Limb (tissue), 2 donors: ENCODE results near the gene KIF20A.
A peak's percentile ranks its signal among the peaks of the same experiment; 100 is the strongest.
"Not testable (repeated sequence)": the region's sequence is repeated elsewhere in the genome, so short reads cannot be mapped to it uniquely, and the experiment has no call there.

Experiments used
- DNase-seq, 2 donors: peaks; one replicate each; pipeline ENCODE4 v3.0.0-alpha.2; 2016; ENCODE audit errors: extremely low spot score in 2 of 2

The KIF20A gene

DNA sequence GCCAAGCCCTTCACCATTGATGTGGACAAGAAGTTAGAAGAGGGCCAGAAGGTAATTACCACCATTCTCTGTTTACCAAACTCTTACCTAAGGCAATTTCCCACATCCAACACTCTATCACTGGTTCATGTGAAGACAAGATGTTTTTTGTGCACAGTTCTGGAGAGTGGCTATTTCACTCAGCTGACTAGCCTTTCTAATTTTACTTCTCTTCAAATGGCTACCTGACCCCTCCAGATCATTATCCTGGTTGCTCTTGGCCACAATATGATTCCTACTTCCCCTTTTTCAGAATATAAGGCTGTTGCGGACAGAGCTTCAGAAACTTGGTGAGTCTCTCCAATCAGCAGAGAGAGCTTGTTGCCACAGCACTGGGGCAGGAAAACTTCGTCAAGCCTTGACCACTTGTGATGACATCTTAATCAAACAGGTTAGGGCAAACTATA lies 7.1 kb downstream of the KIF20A start:
- no peak for DNase-seq

DNA sequence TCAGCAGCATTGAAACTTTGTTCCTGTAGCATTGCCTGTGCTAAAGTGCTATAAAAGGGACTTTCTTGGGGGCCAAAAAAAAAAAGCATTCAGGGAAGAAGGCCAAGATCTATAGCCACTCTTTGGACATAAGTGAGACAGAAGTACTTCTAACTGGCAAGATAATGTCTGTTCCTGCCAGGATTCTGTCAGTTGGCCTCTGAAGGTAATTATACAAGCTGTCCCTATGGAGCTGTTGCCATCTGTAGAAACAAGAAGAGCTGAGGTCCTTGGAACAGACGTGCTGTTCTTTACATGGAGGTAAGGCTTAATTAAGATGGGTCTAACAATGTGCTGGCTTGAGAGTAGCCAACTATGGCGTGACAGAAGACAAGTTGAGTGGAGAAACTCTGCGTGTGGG lies 9.7 kb downstream of the KIF20A start:
- no peak for DNase-seq

DNA sequence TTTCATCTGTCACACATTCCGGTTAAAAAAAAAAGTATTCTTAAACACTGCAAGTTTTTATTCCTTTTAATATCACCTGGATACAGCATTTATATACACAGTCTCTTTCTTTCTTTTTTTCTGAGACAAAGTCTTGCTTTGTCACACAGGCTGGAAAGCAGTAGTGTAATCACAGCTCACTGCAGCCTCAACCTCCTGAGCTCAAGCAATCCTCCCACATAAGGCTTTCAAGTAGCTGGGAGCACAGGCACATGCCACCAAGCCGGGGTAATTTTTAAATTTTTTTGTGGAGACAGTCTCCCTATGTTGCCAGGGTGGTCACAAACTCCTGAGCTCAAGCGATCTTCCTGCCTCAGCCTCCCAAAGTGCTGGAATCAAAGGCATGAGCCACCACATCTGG lies 13.9 kb downstream of the KIF20A start:
- no peak for DNase-seq

DNA sequence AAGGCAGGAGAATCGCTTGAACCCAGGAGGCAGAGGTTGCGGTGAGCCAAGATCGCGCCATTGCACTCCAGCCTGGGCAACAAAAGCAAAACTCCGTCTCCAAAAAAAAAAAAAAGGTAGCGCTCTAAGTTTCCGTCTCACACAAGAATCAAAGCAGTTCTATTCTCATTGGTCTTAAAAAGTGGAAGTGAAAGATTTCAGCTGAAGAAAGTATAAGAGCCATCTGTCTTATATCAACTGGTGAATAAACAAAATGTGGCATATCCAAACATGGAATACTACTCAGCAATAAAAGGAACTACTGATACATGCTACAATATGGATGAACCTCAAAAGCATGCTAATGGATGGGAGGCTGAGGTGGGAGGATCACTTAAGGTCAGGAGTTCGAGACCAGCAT lies 14.9 kb downstream of the KIF20A start:
- DNase-seq = not testable (repeated sequence)

DNA sequence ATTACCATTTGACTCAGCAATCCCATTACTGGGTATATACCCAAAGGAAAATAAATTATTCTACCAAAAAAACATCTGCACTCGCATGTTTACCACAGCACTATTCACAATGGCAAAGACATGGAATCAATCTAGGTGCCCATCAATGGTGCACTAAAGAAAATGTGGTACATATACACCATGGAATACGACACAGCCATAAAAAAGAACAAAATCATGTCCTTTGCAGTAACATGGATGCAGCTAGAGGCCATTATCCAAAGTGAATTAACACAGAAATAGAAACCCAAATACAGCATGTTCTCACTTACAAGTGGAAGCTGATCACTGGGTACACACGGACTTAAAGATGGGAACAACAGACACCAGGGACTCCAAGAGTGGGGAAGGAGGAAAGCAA lies 32.1 kb downstream of the KIF20A start:
- DNase-seq = no peak

DNA sequence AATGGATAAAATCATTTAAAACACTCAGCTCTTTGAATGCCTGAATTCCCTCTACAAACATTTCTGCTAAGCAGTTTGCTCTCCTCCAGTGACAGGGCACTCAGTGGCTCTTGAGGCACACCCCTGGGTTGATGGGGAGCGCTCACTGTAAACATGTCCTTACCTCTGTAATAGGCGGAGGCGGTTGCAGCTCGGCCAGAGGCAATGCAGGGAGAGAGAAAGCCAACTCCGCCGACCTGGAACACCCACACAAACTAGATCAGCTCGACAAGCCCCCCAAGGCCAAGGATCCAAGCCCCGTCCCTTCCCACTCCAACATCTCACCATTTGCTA lies 33.9 kb downstream of the KIF20A start:
- no peak for DNase-seq

DNA sequence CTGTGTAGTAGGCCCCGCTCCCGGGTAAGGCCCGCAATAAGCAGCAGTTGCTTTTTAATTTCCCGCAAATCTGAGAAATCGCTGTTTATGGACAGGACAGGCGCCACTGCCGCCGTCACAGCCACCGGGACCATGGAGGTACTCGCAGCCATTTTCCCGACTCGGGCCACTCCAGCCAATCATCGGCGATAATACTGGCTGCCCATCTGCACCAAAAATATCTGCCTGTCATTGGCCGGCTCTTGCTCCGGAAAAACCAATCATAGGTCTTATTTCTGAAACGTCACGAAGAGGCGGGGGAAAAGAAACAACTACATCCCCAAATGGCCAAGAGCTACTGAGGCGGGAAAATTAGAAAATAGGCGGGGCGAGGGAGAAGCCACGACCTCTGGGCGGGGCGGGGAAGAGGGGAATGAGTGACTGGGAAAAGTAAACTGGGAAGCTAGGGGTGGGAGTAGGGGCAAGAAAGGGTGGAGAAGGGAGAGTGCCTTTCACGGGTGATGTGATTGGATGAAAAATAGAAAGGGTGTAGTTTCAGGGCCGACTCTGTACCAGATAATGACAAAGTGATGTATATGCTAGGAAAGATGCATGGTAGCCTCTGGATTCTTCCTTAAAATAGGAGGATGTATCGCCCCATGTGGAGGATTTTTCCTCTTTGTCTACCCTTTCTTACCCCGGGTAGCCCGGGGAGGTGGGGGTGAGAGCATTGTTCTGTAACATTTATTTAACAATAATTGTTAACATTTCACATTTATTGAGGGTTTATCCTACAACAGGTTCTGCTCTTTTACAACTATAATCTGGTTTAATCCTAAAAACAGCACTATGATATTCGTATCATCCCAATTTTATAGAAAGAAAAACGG lies 34.5 kb downstream of the KIF20A start, which contains the start of gene CDC23:
TSS of gene CDC23 (minus strand) at position 163 of the 869 bp plus-strand sequence. CDS start at position 152, 11 bp downstream.
- DNase-seq = peak; percentile 93 to 97

DNA sequence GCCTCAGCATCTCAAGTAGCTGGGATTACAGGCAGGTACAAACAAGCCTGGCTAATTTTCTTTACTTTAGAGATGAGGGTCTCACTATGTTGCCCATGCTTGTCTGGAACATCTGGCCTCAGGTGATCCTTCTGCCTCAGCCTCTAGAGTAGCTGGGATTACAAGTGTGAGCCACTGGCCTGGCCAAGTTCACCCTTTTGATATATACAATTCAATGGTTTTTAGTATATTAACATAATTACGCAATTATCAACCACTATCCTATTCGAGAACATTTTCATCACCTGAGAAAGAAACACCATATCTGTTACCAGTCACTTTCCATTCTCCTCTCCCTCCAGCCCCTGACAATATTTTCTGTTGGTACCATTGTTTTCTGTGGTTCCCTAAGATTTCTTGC lies 37.9 kb downstream of the KIF20A start:
- no peak for DNase-seq

DNA sequence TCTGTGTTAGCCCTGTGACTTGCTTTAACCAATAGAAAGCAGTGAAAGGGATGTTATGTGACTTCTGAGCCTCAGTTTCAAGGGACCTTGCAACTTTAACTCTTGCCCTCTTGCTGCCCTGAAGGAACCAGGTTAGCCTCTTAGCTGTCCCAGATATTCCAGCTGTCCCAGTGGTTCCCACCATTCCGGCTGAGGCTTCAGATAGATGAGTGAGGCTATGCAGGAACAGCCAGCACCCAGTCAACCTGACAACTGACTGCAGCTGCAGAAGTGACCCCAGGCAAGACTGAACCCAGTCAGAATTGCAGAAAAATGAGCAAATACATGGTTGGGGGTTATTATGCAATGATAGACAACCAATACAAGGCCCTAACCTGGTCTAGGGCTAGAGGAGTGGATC lies 44.6 kb downstream of the KIF20A start:
- no peak for DNase-seq

DNA sequence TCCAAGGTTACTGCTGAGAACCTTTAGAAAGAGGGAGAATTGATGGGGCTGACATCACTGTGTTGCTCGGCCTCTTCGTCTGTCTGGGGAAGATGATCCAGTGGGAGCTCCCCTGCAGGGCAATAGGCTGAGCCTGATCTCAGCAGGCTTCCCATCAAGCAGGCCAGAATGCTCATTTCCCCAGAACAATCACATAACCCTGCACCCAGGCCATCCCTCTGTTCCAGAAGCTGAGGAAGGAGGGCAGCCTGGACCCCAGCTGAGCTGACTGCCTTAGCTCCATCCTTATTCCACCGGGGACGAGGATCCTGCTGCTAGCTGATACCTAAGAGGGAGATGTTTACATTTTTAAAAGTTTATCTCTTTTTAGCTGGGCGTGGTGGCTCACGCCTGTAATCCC lies 45.8 kb downstream of the KIF20A start:
- DNase-seq = no peak

DNA sequence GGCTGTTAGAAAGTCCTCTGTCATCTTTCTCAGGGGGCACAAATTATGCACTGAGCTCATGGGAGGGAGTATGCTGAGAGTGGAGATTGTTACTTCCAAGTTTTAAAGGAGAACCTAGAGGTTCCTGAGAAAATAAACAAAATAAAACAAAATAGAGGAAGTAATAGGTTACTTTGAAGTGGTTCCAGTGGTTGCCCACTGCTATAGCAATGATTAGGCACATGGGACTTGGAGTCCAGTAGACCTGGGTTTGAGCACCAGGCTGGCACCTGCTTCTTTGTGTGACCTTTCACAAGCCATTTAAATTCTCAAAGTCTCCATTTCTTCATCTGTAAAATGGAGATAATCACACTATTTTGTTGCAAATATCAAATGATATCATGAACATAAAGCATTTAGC lies 48.0 kb downstream of the KIF20A start:
- DNase-seq = no peak

DNA sequence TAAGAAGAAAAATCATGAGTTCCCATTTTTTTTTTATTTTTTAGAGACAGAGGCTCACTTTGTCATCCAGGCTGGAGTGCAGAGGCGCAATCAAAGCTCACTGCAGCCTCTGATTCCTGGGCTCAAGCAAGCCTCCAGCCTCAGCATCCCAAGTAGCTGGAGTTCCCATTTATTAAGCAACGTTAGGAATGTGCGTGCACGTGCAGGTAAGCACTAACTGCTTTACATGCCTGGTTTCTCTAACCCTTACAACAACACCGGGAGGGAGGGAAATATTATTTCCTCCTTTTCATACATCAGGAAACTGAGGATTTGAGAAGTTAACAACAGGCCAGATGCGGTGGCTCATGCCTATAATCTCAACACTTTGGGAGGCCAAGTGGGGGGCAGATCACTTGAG lies 50.5 kb downstream of the KIF20A start:
- no peak for DNase-seq

DNA sequence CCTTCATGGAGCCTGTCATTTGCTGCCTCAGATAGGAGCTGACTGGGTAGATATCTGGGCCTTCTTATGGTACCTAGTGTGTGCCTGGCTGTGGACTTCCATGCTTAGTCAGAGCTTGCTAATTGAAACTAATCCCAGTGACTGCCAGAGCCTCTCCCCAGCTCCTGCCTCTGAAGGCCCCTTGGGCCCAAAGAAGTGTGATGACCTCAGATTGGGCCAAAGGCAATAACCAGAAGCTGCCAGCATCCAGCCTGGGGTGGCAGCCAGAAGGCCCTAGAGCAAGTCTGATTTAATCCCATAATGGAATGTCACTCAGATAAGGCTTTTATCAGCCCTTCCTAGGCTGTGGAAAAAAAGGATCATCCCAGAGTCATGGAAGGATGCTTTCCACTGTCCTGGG lies 51.3 kb downstream of the KIF20A start:
- DNase-seq = no peak

DNA sequence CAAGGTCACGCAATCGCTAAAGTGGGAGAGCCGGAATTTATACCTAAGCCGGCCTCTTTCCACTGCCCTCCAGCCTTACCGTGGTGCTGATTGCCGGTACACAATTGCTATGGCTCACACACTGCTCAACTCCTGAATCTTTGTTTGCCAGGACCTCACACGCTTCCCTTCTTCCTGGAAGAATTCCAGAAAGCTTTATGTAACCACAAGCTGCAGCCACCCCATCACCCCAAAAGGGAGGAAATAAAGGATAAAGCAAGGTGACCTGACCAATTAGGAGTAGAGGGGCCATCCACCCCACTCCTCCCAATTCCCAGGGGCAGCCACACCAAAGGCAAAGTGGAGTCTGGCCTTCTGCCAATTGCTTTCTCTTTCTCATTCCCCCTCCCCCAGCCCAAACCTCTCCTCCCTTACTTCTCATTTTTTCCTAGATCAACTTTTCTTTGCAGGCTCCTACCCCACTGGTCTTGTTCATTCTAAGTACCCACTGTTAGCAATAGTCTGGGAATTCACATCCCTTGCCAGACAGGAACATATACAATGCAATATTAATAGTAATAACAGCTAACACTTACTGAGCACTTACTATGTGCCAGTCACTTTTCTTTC lies 52.2 kb downstream of the KIF20A start:
- DNase-seq = peak in 1 of 2 donors; percentile 38

DNA sequence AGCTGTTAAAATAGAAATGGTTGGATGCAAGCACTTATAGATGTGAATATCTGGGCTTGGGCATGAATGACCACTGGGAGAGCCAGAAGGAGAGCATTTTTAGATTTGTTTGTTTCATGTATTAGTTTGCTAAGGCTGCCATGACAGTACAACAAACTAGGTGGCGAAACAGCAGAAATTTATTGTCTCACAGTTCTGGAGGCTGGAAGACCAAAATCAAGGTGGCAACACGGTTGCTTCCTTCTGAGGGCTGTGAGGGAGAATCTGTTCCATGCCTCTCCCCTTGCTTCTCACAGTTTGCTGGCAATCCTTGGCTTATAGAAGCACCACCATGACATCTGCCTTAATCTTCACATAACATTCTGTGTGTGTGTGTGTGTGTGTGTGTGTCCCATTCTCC lies 54.4 kb downstream of the KIF20A start:
- no peak for DNase-seq

DNA sequence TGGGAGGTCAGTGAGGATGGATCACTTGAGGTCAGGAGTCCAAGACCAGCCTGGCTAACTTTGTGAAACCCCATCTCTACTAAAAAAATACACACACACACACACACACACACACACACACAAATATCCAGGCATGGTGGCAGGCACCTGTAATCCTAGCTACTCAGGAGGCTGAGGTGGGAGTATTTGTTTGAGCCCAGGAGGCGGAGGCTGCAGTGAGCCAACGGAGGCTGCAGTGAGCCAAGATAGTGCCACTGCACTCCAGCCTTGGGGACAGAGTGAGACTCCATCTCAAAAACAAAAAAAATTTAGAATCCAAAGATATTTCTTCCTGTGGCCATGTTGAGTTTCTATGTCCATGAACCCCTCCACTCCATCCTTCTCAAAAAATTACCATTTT lies 55.7 kb downstream of the KIF20A start:
- DNase-seq = no peak
